GM19468 (cell line): ENCODE data around the gene TTLL5.

Experiments used
- ATAC-seq: cut with Tn5 transposase; IDR thresholded peaks from one replicate; pipeline ENCODE4 v1.9.1; 2021; ENCODE audit warnings: mild to moderate bottlenecking, moderate library complexity, moderate number of reproducible peaks; ENCODE audit not compliant: unreplicated experiment; ENCODE audit errors: extremely low read depth

The TTLL5 gene

GRCh38 chr14:75697918-75698317 is 36.9 kb downstream of the TTLL5 start:
- ATAC-seq, result no peak

GRCh38 chr14:75699331-75699730 is 38.3 kb downstream of the TTLL5 start:
- ATAC-seq, result no peak

GRCh38 chr14:75700295-75700694 is 39.2 kb downstream of the TTLL5 start:
- no peak for ATAC-seq

- ATAC-seq, result no peak
Measured at GRCh38 chr14:75702122-75702521, 41.1 kb downstream of the TTLL5 start.

GRCh38 chr14:75702616-75703261 is 41.7 kb downstream of the TTLL5 start:
- no peak for ATAC-seq

- no peak for ATAC-seq
Measured at GRCh38 chr14:75703467-75703866, 42.4 kb downstream of the TTLL5 start.

- no peak for ATAC-seq
Measured at GRCh38 chr14:75705014-75705413, 44.0 kb downstream of the TTLL5 start.

GRCh38 chr14:75709207-75709812 is 48.3 kb downstream of the TTLL5 start:
- ATAC-seq, result no peak

GRCh38 chr14:75711105-75711795 is 50.2 kb downstream of the TTLL5 start:
- no peak for ATAC-seq

- peak; percentile 13 for ATAC-seq
Measured at GRCh38 chr14:75711796-75712211, 50.8 kb downstream of the TTLL5 start.

- ATAC-seq, result no peak
Measured at GRCh38 chr14:75714991-75715390, 53.9 kb downstream of the TTLL5 start.

- ATAC-seq, result no peak
Measured at GRCh38 chr14:75715926-75716780, 55.1 kb downstream of the TTLL5 start.

- ATAC-seq, result no peak
Measured at GRCh38 chr14:75717729-75718128, 56.7 kb downstream of the TTLL5 start.

GRCh38 chr14:75718199-75718598 is 57.2 kb downstream of the TTLL5 start:
- no peak for ATAC-seq

- no peak for ATAC-seq
Measured at GRCh38 chr14:75720116-75720515, 59.1 kb downstream of the TTLL5 start.

- no peak for ATAC-seq
Measured at GRCh38 chr14:75720842-75721498, 59.9 kb downstream of the TTLL5 start.

- ATAC-seq, result no peak
Measured at GRCh38 chr14:75723716-75724115, 62.7 kb downstream of the TTLL5 start.

- no peak for ATAC-seq
Measured at GRCh38 chr14:75724414-75725204, 63.6 kb downstream of the TTLL5 start.

GRCh38 chr14:75725481-75725880 is 64.4 kb downstream of the TTLL5 start:
- no peak for ATAC-seq
